HG03139 (cell line): ENCODE data around the gene KIAA0319L.
"Not testable (repeated sequence)": the region's sequence is repeated elsewhere in the genome, so short reads cannot be mapped to it uniquely, and the experiment has no call there.

ENCODE experiments used
- ATAC-seq: cut with Tn5 transposase; IDR thresholded peaks from one replicate; pipeline ENCODE4 v1.9.1; 2021; ENCODE audit not compliant: unreplicated experiment

Gene KIAA0319L

DNA sequence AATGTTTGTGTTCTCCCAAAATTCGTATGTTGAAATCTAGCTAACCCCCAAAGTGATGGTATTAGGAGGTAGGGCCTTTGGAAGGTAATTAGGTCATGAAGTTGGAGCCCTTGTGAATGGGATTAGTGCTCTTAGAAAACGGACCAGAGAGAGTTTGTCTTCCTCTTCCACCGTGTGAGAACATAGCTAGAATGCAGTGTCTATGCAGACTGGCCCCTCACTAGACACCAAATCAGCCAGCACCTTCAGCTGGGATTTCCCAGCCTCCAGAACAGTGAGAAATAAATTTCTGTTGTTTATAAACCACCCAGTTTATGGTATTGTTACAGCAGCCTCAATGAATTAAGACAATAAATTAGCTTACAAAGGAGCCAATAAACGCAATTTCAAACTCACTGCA lies 58.0 kb downstream of the KIAA0319L start:
- ATAC-seq, result no peak

GRCh38 chr1:35497571-35497970 lies 59.6 kb downstream of the KIAA0319L start:
- no peak for ATAC-seq

DNA sequence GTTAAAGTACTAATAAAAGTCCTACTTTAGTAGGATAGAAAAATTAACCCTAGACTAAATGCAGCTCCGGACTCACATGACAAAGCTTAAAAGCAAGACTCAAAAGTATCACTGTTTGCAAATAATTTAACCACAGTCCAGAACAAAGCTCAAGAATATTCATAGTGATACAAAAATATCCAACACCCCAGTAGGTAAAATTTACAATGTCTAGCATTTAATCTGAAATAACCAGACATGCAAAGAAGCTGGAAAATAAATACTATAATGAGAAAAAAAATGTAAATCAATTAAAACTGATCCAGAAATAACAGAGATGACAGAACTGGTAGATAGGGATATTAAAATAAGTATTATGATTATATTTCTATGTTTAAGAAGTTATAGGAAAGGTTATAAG lies 67.0 kb downstream of the KIAA0319L start:
- ATAC-seq, result no peak

DNA sequence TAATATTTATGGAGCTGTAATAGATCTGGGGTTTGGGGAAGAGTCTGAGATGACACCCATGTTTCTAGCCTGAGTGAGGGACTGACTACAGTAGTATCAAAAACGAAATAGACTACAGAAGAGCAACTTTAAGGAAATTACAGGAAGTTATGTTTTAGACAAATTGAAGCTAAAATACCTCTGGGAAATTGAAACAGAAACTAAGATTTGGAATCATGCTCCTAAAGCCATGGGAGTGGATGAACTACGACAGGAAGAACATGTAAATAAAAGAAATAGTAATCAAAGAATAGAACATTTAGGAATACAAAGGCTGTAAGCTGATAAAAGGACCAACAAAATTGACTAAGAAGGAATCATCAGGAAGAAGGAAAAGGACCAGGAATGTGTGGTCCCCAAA lies 68.9 kb downstream of the KIAA0319L start:
- no peak for ATAC-seq

DNA sequence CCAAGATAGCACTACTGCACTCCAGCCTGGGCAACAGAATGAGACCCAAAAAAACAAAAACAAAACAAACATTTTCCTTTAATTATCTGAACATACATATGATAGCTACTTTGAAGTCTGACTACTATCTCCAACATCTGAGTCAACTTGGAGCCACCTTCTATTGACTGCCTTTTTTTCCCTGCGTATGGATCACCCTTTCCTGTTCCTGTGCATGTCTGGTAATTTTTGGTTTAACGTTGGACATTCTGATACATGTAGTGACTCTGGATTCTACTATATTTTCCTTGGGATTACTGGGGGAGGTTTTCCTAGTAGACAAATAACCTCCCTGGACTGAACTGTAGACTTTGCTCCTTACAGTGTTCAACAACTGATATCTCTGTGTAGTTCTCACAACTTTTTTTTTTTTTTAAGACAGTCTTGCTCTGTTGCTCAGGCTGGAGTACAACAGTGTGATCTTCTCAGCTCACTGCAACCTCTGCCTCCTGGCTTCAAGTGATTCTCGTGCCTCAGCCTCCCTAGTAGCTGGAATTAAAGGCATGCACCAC lies 70.3 kb downstream of the KIAA0319L start:
- ATAC-seq, result no peak

DNA sequence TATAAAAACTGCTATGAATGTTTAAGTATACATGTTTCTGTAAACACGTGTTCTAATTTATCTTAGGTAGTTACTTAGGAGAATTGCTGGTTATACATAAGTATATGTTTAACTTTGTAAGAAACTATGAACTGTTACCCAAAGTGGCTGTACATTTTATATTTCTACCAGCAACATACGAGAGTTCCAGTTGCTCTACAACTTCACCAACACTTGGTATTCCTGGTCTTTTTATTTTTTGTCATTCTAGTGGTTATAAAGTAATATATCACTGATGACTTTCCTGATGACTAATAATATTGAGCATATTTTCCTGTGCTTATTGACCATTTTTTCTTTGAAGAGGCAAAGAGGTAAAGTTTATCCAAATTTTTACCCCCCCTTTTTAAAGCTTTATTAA lies 76.0 kb downstream of the KIAA0319L start:
- no peak for ATAC-seq

DNA sequence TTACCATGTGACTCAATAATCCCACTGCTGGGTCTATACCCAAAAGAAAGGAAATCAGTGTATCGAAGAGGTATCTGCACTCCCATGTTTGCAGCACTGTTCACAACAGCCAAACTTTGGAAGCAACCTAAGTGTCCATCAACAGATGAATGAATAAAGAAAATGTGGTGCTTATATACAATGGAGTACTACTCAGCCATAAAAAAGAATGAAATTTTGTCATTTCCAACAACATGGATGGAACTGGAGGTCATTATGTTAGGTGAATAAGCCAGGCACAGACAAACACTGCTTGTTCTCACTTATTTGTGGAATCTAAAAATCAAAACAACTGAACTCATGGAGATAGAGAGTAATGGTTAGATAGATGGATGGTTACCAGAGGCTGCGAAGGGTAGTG lies 79.3 kb downstream of the KIAA0319L start:
- no peak for ATAC-seq

GRCh38 chr1:35475856-35476674 lies 81.1 kb downstream of the KIAA0319L start:
- ATAC-seq, result no peak

DNA sequence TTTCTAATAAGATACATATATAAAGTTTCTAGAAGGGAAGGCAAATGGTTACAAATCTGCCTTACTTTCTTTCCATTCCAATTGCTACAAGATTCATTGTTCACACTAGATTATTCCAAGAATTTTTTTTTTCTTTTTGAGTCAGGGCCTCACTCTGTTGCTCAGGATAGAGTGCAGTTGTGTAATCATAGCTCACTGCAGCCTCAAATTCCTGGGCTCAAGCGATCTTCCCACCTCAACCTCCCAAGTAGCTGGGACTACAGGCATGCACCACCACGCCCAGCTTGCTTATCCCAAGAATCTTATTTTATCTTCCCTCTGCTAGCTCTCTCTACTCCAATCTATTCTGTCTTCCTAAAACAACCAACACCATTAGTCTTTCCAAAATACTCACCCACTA lies 81.8 kb downstream of the KIAA0319L start:
- ATAC-seq, result no peak

- not testable (repeated sequence) for ATAC-seq
These were observed 84.0 kb downstream of the KIAA0319L start for GRCh38 chr1:35473216-35473615.

DNA sequence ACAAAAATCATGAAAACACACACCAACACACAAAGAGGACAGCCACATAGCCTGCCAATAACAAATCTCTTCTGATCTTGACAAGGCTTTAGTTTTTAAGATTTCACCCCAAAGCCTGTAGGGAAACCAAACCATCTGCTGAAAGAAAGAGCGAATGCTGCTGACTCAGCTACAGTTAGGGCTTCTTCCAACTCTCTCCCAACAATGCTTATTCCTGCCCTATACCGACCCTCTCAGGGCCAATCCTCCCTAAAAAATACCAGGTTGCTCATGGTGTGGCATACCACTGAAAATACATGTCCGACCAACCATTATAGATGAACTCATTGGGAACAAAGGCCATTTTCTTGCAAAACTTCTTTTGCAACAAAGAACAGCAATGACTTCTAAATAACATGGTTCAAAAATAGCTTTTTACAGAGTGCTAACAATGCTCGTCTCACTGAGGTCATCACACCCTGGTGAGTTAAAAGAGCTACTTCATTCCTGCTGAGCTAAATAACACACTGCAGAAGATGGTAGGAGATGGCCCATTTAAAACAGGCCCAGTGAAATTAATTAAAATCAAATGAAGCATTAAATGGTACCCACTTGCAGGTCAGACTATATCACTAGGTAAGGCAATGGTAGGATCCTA lies 86.1 kb downstream of the KIAA0319L start:
- ATAC-seq, result no peak

GRCh38 chr1:35466120-35466519 lies 91.1 kb downstream of the KIAA0319L start:
- ATAC-seq, result no peak

- ATAC-seq, result not testable (repeated sequence)
These were observed 93.5 kb downstream of the KIAA0319L start for GRCh38 chr1:35463749-35464148.

DNA sequence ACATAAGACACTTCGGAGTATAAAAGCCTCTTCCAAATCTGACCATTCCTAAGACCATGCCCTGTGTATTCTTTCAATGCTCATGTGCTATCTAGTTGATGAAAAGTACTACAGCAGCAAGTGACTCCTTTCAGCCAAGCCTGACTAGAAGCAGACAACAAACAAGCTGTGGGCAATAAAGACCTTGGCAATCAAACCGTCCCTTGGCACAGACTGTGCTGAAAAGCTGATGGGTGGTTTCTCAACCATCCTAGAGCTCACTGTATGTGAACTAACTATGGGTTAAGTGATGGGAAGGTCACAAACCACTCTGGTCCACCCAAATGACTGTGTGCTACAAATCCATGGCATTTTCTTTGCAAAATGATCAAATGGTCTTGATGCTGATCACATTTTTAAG lies 94.0 kb downstream of the KIAA0319L start:
- no peak for ATAC-seq

- ATAC-seq, result no peak
These were observed 95.1 kb downstream of the KIAA0319L start for GRCh38 chr1:35461966-35462651.

- no peak for ATAC-seq
These were observed 96.4 kb downstream of the KIAA0319L start for GRCh38 chr1:35460796-35461195.

- ATAC-seq, result no peak
These were observed 102.6 kb downstream of the KIAA0319L start for GRCh38 chr1:35454616-35455015.

GRCh38 chr1:35454176-35454575 lies 103.0 kb downstream of the KIAA0319L start:
- no peak for ATAC-seq

DNA sequence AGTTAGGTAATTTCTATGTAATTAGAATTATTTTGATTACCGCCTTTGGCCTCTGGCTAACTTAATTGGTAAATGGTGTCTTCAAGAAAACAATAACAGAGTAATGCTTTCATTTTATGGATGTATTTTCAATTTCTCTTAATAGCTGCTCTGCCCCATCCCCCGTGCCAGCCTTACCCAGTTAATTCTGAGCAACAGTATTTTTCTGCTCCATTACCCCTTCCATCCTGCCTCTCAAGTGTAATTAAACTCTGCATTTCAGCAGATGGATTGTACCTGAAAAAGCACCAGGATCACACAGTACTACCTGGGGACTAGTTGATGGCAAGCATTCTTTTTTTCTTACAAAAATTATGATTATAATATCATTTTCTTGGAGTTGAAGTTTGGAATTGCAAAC lies 104.2 kb downstream of the KIAA0319L start:
- ATAC-seq, result no peak

GRCh38 chr1:35452106-35452774 lies 105.0 kb downstream of the KIAA0319L start:
- ATAC-seq, result no peak

- no peak for ATAC-seq
These were observed 106.1 kb downstream of the KIAA0319L start for GRCh38 chr1:35451125-35451528.
